Measurements from ENCODE around the gene SNIP1. TPM values are rescaled to one million over a fixed set of nuclear protein-coding genes. Genes with fewer than 3 reads are reported as not detected.
A peak's percentile ranks its signal among the peaks of the same experiment; 100 is the strongest.

SNIP1 gene
- polyA plus RNA-seq, 1 donor from 2014 or later, result 9.5 TPM

GRCh38 chr1:37599940-37600339 lies 45.8 kb upstream of the SNIP1 start:
- Histone ChIP-seq H3K9me2 (ENCODE audit: insufficient read depth, low read length) (no peaks in the 10 kb centered on the region), H3K9ac (ENCODE audit: low read length) (no peak overlapping the region), H3K79me2 (replicated peaks; ENCODE audit: insufficient read depth, low read length) (peaks cover 7% of the 10 kb centered on the region), H3K4me3 (ENCODE audit: low read length) (no peak overlapping the region), H3K4me2 (ENCODE audit: low read length) (no peak overlapping the region), H3K27me3 (ENCODE audit: insufficient read depth, low read depth, low read length) (no peaks in the 10 kb centered on the region), H3K36me3 (ENCODE audit: insufficient read depth, low read length) (no peaks in the 10 kb centered on the region), H4K20me1 (ENCODE audit: insufficient read depth) (no peaks in the 10 kb centered on the region), H3F3A (ENCODE audit: insufficient read depth, low read length, poor library complexity, severe bottlenecking) (no peaks in the 10 kb centered on the region), H3K9me3 (ENCODE audit: low read length) (no peaks in the 10 kb centered on the region), H3K27ac (ENCODE audit: low read length) (no peak overlapping the region), H2AFZ (ENCODE audit: low read depth, low read length) (no peak overlapping the region)
- TF ChIP-seq EZH2 (IDR thresholded peaks at IDR 0.05; ENCODE audit: borderline replicate concordance, insufficient read depth, low read length, poor library complexity, severe bottlenecking) (no peak), POLR2AphosphoS5 (IDR thresholded peaks at IDR 0.05) (no peak), RAD21 (conservative IDR thresholded peaks at IDR 0.05) (no peak), MXI1 (conservative IDR thresholded peaks at IDR 0.05; ENCODE audit: poor library complexity, severe bottlenecking) (no peak), EP300 (conservative IDR thresholded peaks at IDR 0.05; ENCODE audit: poor library complexity, severe bottlenecking) (no peak), REST (IDR thresholded peaks at IDR 0.05; ENCODE audit: borderline replicate concordance) (no peak), TAF1 (IDR thresholded peaks at IDR 0.05; ENCODE audit: low read depth) (no peak), CTCF (IDR thresholded peaks at IDR 0.05; ENCODE audit: poor library complexity, severe bottlenecking) (no peak), SMC3 (conservative IDR thresholded peaks at IDR 0.05; ENCODE audit: poor library complexity) (no peak)

- Histone ChIP-seq H3K9me2 (ENCODE audit: insufficient read depth, low read length) (no peaks in the 10 kb centered on the region), H3K27me3 (ENCODE audit: insufficient read depth, low read depth, low read length) (no peaks in the 10 kb centered on the region), H3K79me2 (replicated peaks; ENCODE audit: insufficient read depth, low read length) (peaks cover 25% of the 10 kb centered on the region), H3K36me3 (ENCODE audit: insufficient read depth, low read length) (no peaks in the 10 kb centered on the region), H4K20me1 (ENCODE audit: insufficient read depth) (no peaks in the 10 kb centered on the region), H2AFZ (ENCODE audit: low read depth, low read length) (peak overlapping the region; percentile 90), H3K4me2 (ENCODE audit: low read length) (peak overlapping the region; percentile 90), H3K27ac (ENCODE audit: low read length) (peak overlapping the region; percentile 44), H3F3A (ENCODE audit: insufficient read depth, low read length, poor library complexity, severe bottlenecking) (no peaks in the 10 kb centered on the region), H3K4me3 (ENCODE audit: low read length) (peak overlapping the region; percentile 76), H3K9ac (ENCODE audit: low read length) (peak overlapping the region; percentile 62), H3K9me3 (ENCODE audit: low read length) (no peaks in the 10 kb centered on the region)
- TF ChIP-seq MXI1 (conservative IDR thresholded peaks at IDR 0.05; ENCODE audit: poor library complexity, severe bottlenecking), result no peak
- peak; percentile 2 for TF ChIP-seq CTCF (IDR thresholded peaks at IDR 0.05; ENCODE audit: poor library complexity, severe bottlenecking)
- no peak for TF ChIP-seq REST (IDR thresholded peaks at IDR 0.05; ENCODE audit: borderline replicate concordance)
- TF ChIP-seq POLR2AphosphoS5 (IDR thresholded peaks at IDR 0.05), result no peak
- no peak for TF ChIP-seq EZH2 (IDR thresholded peaks at IDR 0.05; ENCODE audit: borderline replicate concordance, insufficient read depth, low read length, poor library complexity, severe bottlenecking)
These were observed 42.1 kb upstream of the SNIP1 start for GRCh38 chr1:37596182-37596667.

All from neural cell (in vitro differentiated cells).